Measurements from ENCODE around the gene AP3B1. TPM values are rescaled to one million over a fixed set of nuclear protein-coding genes. Genes with fewer than 3 reads are reported as not detected.
A peak's percentile ranks its signal among the peaks of the same experiment; 100 is the strongest.

Gene AP3B1
- total RNA-seq, 1 donor from 2014 or later: 60.4 TPM

- Mint-ChIP-seq H3K4me3 (ENCODE audit: unreplicated experiment) (no peak overlapping the region), H3K4me1 (ENCODE audit: low read depth) (peaks cover 19% of the 10 kb centered on the region), H3K27me3 (ENCODE audit: low read depth) (no peaks in the 10 kb centered on the region), H3K9me3 (ENCODE audit: low read depth) (no peaks in the 10 kb centered on the region), H3K27ac (ENCODE audit: unreplicated experiment) (no peak overlapping the region), H3K36me3 (ENCODE audit: low read depth) (peaks cover 2% of the 10 kb centered on the region)
- no peak for TF ChIP-seq CTCF (IDR thresholded peaks at IDR 0.05)
- no peak for DNase-seq (ENCODE audit: low spot score)
Observed at GRCh38 chr5:77993141-77993854, 301.2 kb downstream of the AP3B1 start.

- no peak for DNase-seq (ENCODE audit: low spot score)
- H3K4me3 Mint-ChIP-seq (ENCODE audit: unreplicated experiment): no peak overlapping the region
Observed at GRCh38 chr5:77991084-77991483, 303.4 kb downstream of the AP3B1 start.

GRCh38 chr5:77990020-77990419 is 304.5 kb downstream of the AP3B1 start:
- Mint-ChIP-seq H3K4me3 (ENCODE audit: unreplicated experiment) (no peak overlapping the region), H3K36me3 (ENCODE audit: low read depth) (no peaks in the 10 kb centered on the region), H3K9me3 (ENCODE audit: low read depth) (no peaks in the 10 kb centered on the region), H3K27me3 (ENCODE audit: low read depth) (no peaks in the 10 kb centered on the region), H3K4me1 (ENCODE audit: low read depth) (peaks cover 14% of the 10 kb centered on the region), H3K27ac (ENCODE audit: unreplicated experiment) (peak overlapping the region; percentile 45)
- TF ChIP-seq CTCF (IDR thresholded peaks at IDR 0.05): no peak
- no peak for DNase-seq (ENCODE audit: low spot score)

More at GRCh38 chr5:77991084-77991483, 303.4 kb downstream of the AP3B1 start:
- no peaks in the 10 kb centered on the region for H3K9me3 Mint-ChIP-seq (ENCODE audit: low read depth)
- H3K4me1 Mint-ChIP-seq (ENCODE audit: low read depth): peaks cover 18% of the 10 kb centered on the region
- H3K27ac Mint-ChIP-seq (ENCODE audit: unreplicated experiment): no peak overlapping the region
- TF ChIP-seq CTCF (IDR thresholded peaks at IDR 0.05): no peak
- H3K36me3 Mint-ChIP-seq (ENCODE audit: low read depth): no peaks in the 10 kb centered on the region
- H3K27me3 Mint-ChIP-seq (ENCODE audit: low read depth): no peaks in the 10 kb centered on the region

GRCh38 chr5:77987988-77988387 is 306.5 kb downstream of the AP3B1 start:
- no peak for TF ChIP-seq CTCF (IDR thresholded peaks at IDR 0.05)
- H3K4me3 Mint-ChIP-seq (ENCODE audit: unreplicated experiment): no peak overlapping the region
- DNase-seq (ENCODE audit: low spot score): no peak
- peaks cover 22% of the 10 kb centered on the region for H3K4me1 Mint-ChIP-seq (ENCODE audit: low read depth)
- H3K27me3 Mint-ChIP-seq (ENCODE audit: low read depth): no peaks in the 10 kb centered on the region
- no peaks in the 10 kb centered on the region for H3K36me3 Mint-ChIP-seq (ENCODE audit: low read depth)
- H3K9me3 Mint-ChIP-seq (ENCODE audit: low read depth): no peaks in the 10 kb centered on the region
- no peak overlapping the region for H3K27ac Mint-ChIP-seq (ENCODE audit: unreplicated experiment)

- Mint-ChIP-seq H3K9me3 (ENCODE audit: low read depth) (no peaks in the 10 kb centered on the region), H3K27ac (ENCODE audit: unreplicated experiment) (no peak overlapping the region), H3K27me3 (ENCODE audit: low read depth) (no peaks in the 10 kb centered on the region), H3K4me1 (ENCODE audit: low read depth) (peaks cover 23% of the 10 kb centered on the region), H3K36me3 (ENCODE audit: low read depth) (no peaks in the 10 kb centered on the region), H3K4me3 (ENCODE audit: unreplicated experiment) (no peak overlapping the region)
- DNase-seq (ENCODE audit: low spot score): no peak
- TF ChIP-seq CTCF (IDR thresholded peaks at IDR 0.05): no peak
Observed at GRCh38 chr5:77987331-77987730, 307.2 kb downstream of the AP3B1 start.
